NCI-H345 treated with DMSO at 0.1 percent for 48 hours (cell line): Measurements from ENCODE around the gene PIGQ.

Source experiments
- DNase-seq: peaks from one replicate; lab custom pipeline; 2025; ENCODE audit not compliant: unreplicated experiment; lab: John Stamatoyannopoulos, UW

Gene PIGQ

GRCh38 chr16:566475-567372, 3.0 kb upstream of the PIGQ start, which contains the start of gene NHLRC4:
NHLRC4 (plus strand) TSS chr16:567005; CDS start chr16:568048, 1,043 bp downstream.
- DNase-seq: no peak

GRCh38 chr16:567373-568256, 2.2 kb upstream of the PIGQ start:
- no peak for DNase-seq

GRCh38 chr16:568401-569258, 1.1 kb upstream of the PIGQ start:
- no peak for DNase-seq

GRCh38 chr16:572865-573650, 3.3 kb downstream of the PIGQ start:
- DNase-seq: no peak

GRCh38 chr16:574021-574760, 4.4 kb downstream of the PIGQ start:
- DNase-seq: no peak

- DNase-seq: no peak
Observed at GRCh38 chr16:575354-576196, 5.8 kb downstream of the PIGQ start.

- no peak for DNase-seq
Observed at GRCh38 chr16:576197-576822, 6.5 kb downstream of the PIGQ start.

GRCh38 chr16:576823-577201, 7.0 kb downstream of the PIGQ start:
- DNase-seq: no peak

GRCh38 chr16:577796-578195, 8.0 kb downstream of the PIGQ start:
- no peak for DNase-seq

- DNase-seq: no peak
Observed at GRCh38 chr16:578232-578869, 8.6 kb downstream of the PIGQ start.

GRCh38 chr16:578870-579405, 9.2 kb downstream of the PIGQ start:
- DNase-seq: no peak

- DNase-seq: no peak
Observed at GRCh38 chr16:580141-580945, 10.6 kb downstream of the PIGQ start.

- DNase-seq: no peak
Observed at GRCh38 chr16:580946-581498, 11.3 kb downstream of the PIGQ start.

- DNase-seq: no peak
Observed at GRCh38 chr16:582218-582613, 12.4 kb downstream of the PIGQ start.

GRCh38 chr16:582614-583331, 13.0 kb downstream of the PIGQ start:
- DNase-seq: no peak

- no peak for DNase-seq
Observed at GRCh38 chr16:583470-583814, 13.7 kb downstream of the PIGQ start.
